CD4-positive, alpha-beta T cell (primary cell): ENCODE results near the gene TMEM151B. TPM values are rescaled to one million over a fixed set of nuclear protein-coding genes. Genes with fewer than 3 reads are reported as not detected.

Experiments
- ATAC-seq: fragments of 200-7000 bp; cut with Tn5 transposase; one replicate; pipeline ENCODE4 v1.10.0; 2022; ENCODE audit warnings: mild to moderate bottlenecking; ENCODE audit not compliant: poor library complexity
- CTCF ChIA-PET: fragments of 350-600 bp; sonication (Branson Sonifier 250); formaldehyde crosslinking; loops from one replicate; lab custom pipeline; 2021; ENCODE audit warnings: antibody characterized with exemption, inconsistent platforms; lab: Charles Lee
- POLR2A ChIA-PET: fragments of 350-600 bp; sonication (Branson Sonifier 250); formaldehyde crosslinking; loops from one replicate; lab custom pipeline; 2021; ENCODE audit warnings: antibody characterized with exemption, inconsistent platforms; lab: Charles Lee
- DNase-seq, 14 experiments: peaks; one replicate each; pipeline ENCODE4 v3.0.0-alpha.2; 2013 to 2020; ENCODE audit warnings: mixed read lengths in 2 of 14
- H3K27ac ChIP-seq, 2 donors: one replicate each; pipeline versions ENCODE4 v1.5.1 to v1.7.0; 2013; ENCODE audit warnings: low read length in 2 of 2, low read depth in 1 of 2, mild to moderate bottlenecking in 1 of 2
- H3K27me3 ChIP-seq, 2 experiments: 1 replicate in 1 of 2; 2 replicates in 1 of 2; pipeline versions ENCODE4 v1.6.1 to v1.7.0; 2013; ENCODE audit warnings: low read length in 2 of 2, control low read depth in 1 of 2, mild to moderate bottlenecking in 1 of 2, moderate library complexity in 1 of 2; ENCODE audit not compliant: insufficient read depth in 2 of 2, control insufficient read depth in 1 of 2
- H3K36me3 ChIP-seq: one replicate; pipeline ENCODE4 v1.6.1; 2013; ENCODE audit warnings: low read length, control low read depth; ENCODE audit not compliant: insufficient read depth
- H3K4me1 ChIP-seq: one replicate; pipeline ENCODE4 v1.6.1; 2013; ENCODE audit warnings: low read length, control low read depth; ENCODE audit not compliant: insufficient read depth
- H3K4me3 ChIP-seq: one replicate; pipeline ENCODE4 v1.5.1; 2013; ENCODE audit warnings: mild to moderate bottlenecking, low read length, moderate library complexity
- H3K9me3 ChIP-seq, 2 experiments: 1 replicate in 1 of 2; 2 replicates in 1 of 2; pipeline versions ENCODE4 v1.6.1 to v1.7.0; 2013; ENCODE audit warnings: low read length in 2 of 2, mild to moderate bottlenecking in 2 of 2, control low read depth in 1 of 2, moderate library complexity in 1 of 2; ENCODE audit not compliant: control insufficient read depth in 1 of 2, insufficient read depth in 1 of 2
- H3K27ac Mint-ChIP-seq: one replicate; pipeline ENCODE4 v1.8.0; 2020; ENCODE audit warnings: mixed read lengths
- H3K27me3 Mint-ChIP-seq: one replicate; pipeline ENCODE4 v1.8.0; 2021; ENCODE audit warnings: mixed read lengths
- H3K36me3 Mint-ChIP-seq: one replicate; pipeline ENCODE4 v1.8.0; 2021; ENCODE audit warnings: low read depth, mixed read lengths
- H3K4me1 Mint-ChIP-seq: one replicate; pipeline ENCODE4 v1.8.0; 2021; ENCODE audit warnings: low read depth, mixed read lengths
- H3K4me3 Mint-ChIP-seq: one replicate; pipeline ENCODE4 v1.8.0; 2020; ENCODE audit warnings: mild to moderate bottlenecking, mixed read lengths
- H3K9me3 Mint-ChIP-seq: one replicate; pipeline ENCODE4 v1.8.0; 2020; ENCODE audit warnings: mixed read lengths
- intact Hi-C, 2 experiments: fragments of 100-400 bp; cut with DNase I in 1 of 2; cut with micrococcal nuclease in 1 of 2; formaldehyde crosslinking; loops; one replicate each; pipeline versions ENCODE4 v1.15.1 to v1.9.0; 2023 to 2025; cut with DNase I, micrococcal nuclease
- total RNA-seq, 174 experiments: library from RNA in 2 of 174; stranded (reverse) in 2 of 174; gene quantifications; one replicate each; pipeline ENCODE4 v1.2.3 and lab custom pipeline; 2021 to 2026
- TF ChIP-seq, protein P1 (sequence below): fragments of 200-600 bp; IDR thresholded peaks from one replicate; pipeline ENCODE4 v1.8.0; 2022; ENCODE audit warnings: antibody characterized with exemption, mild to moderate bottlenecking

The TMEM151B gene
- total RNA-seq, 2 experiments from 2014 or later: not detected

DNA sequence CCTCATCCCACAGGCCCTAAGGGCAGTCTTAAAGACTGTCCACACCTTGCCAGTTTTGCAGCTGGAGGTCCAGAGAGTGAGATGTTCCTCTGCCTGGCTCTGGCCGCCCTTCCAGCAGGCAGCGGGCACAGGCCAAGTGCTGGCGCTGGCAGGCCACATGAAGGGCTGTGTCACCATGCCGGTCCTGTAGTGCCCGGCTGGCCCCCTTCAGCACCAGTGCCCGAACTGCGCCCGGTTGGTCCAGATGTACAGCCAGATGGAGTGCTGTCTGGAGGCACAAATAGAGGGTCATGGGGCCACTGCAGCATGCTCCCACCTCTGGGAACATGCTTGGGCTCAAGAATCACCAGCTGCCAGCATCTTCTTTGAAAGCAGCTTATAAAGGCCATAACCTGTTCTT, 8.7 kb upstream of the TMEM151B start:
- TF ChIP-seq, protein P1, sequence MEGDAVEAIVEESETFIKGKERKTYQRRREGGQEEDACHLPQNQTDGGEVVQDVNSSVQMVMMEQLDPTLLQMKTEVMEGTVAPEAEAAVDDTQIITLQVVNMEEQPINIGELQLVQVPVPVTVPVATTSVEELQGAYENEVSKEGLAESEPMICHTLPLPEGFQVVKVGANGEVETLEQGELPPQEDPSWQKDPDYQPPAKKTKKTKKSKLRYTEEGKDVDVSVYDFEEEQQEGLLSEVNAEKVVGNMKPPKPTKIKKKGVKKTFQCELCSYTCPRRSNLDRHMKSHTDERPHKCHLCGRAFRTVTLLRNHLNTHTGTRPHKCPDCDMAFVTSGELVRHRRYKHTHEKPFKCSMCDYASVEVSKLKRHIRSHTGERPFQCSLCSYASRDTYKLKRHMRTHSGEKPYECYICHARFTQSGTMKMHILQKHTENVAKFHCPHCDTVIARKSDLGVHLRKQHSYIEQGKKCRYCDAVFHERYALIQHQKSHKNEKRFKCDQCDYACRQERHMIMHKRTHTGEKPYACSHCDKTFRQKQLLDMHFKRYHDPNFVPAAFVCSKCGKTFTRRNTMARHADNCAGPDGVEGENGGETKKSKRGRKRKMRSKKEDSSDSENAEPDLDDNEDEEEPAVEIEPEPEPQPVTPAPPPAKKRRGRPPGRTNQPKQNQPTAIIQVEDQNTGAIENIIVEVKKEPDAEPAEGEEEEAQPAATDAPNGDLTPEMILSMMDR: no peak
- H3K4me1 Mint-ChIP-seq: peaks cover 57% of the 10 kb centered on the region
- POLR2A ChIA-PET: interaction anchor here (0.8 to 2.0 kb wide), 5 partner anchors 10 to 632 kb away, joined by 3 to 16 read pairs (median 3); partner anchors contain the start of genes GTPBP2, HSP90AB1 and SLC29A1
- Histone ChIP-seq H3K4me3 (no peak overlapping the region), H3K9me3 (no peaks in the 10 kb centered on the region), H3K27ac (no peak overlapping the region), H3K4me1 (peaks cover 60% of the 10 kb centered on the region), H3K27me3 (no peaks in the 10 kb centered on the region), H3K36me3 (peaks cover 38% of the 10 kb centered on the region)
- H3K27me3 Mint-ChIP-seq: no peaks in the 10 kb centered on the region
- no peak for DNase-seq
- intact Hi-C loops: loop anchor here (5.0 to 10.0 kb wide), 3 partner anchors 167 to 1116 kb away; partner anchors contain the start of genes POLH (in 1 of the 2), SUPT3H (in 1 of the 2) and XPO5 (in 1 of the 2)
- H3K9me3 Mint-ChIP-seq: no peaks in the 10 kb centered on the region
- CTCF ChIA-PET: no interaction called here
- no peak overlapping the region for H3K4me3 Mint-ChIP-seq
- peaks cover 49% of the 10 kb centered on the region for H3K36me3 Mint-ChIP-seq
- ATAC-seq: no peak
- peak overlapping the region; percentile 84 for H3K27ac Mint-ChIP-seq

GRCh38 chr6:44262467-44263353, 7.5 kb upstream of the TMEM151B start:
- Mint-ChIP-seq H3K4me3 (peak overlapping the region; percentile 97), H3K27ac (peak overlapping the region; percentile 84), H3K9me3 (no peaks in the 10 kb centered on the region), H3K27me3 (no peaks in the 10 kb centered on the region), H3K36me3 (peaks cover 47% of the 10 kb centered on the region), H3K4me1 (peaks cover 57% of the 10 kb centered on the region)
- TF ChIP-seq, protein P1: no peak
- H3K4me1 ChIP-seq: peaks cover 52% of the 10 kb centered on the region
- ATAC-seq (no peak), DNase-seq (peak in 2 of 14 experiments; percentile 61 to 63)
- no peaks in the 10 kb centered on the region for H3K27me3 ChIP-seq
- H3K9me3 ChIP-seq: no peaks in the 10 kb centered on the region
- intact Hi-C loops: loop anchor here (5.0 to 10.0 kb wide), 3 partner anchors 168 to 1115 kb away; partner anchors contain the start of genes POLH (in 1 of the 2), SUPT3H (in 1 of the 2) and XPO5 (in 1 of the 2)
- H3K27ac ChIP-seq: peak overlapping the region; percentile 93
- H3K4me3 ChIP-seq: peak overlapping the region; percentile 99
- H3K36me3 ChIP-seq: peaks cover 38% of the 10 kb centered on the region
- POLR2A ChIA-PET: interaction anchor here (0.9 to 2.0 kb wide), 5 partner anchors 8 to 634 kb away, joined by 3 to 16 read pairs (median 4); partner anchors contain the start of genes GTPBP2, HSP90AB1 and SLC29A1
- CTCF ChIA-PET: interaction anchor here (0.7 to 1.7 kb wide), 2 partner anchors 42 to 50 kb away, joined by 3 to 6 read pairs; partner anchors contain the start of gene AARS2

DNA sequence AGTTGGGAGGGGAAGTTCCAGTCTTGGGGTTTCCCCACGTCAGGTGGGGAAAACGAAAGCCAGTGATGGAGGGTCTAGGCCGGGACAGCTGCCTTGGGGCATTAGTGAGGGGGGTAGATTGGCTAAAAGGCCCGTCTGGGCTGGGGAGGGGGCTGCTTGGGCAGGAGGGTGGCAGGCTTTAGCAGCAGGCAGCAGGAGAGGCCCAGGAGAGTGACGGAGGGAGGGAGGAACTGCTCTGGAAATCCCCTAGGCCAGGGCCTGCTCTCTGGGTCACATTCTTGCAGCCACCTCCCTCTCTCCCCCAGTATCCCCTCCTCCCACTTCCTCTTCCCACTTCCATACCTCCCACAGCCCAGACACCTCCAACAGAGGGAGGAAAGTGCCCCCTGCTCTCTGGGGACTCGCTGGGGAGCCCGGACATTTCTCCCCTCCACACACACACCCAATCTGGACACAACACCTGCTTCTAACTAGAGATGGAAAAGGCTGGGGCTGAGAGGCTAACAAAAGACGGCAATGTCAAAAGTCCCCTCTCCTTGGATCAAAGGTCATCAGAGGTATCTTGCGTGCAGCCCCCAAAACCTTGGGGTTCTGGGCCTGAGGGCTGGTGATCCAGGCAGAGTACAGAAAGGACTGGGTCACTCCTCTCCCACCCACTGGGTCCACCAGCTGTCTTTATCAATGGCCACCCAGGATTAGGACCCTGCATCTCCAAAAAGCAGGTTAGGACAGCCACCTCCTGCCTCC, 6.7 kb upstream of the TMEM151B start:
- peak; percentile 3 for ATAC-seq
- Mint-ChIP-seq H3K27ac (peak overlapping the region; percentile 84), H3K9me3 (no peaks in the 10 kb centered on the region), H3K36me3 (peaks cover 38% of the 10 kb centered on the region), H3K27me3 (peaks cover 6% of the 10 kb centered on the region), H3K4me1 (peaks cover 53% of the 10 kb centered on the region), H3K4me3 (peak overlapping the region; percentile 97)
- Histone ChIP-seq H3K36me3 (peaks cover 37% of the 10 kb centered on the region), H3K27me3 (peaks cover 4 to 5% of the 10 kb centered on the region in 2 experiments), H3K4me1 (peaks cover 47% of the 10 kb centered on the region), H3K27ac (peak overlapping the region; percentile 93), H3K9me3 (no peaks in the 10 kb centered on the region), H3K4me3 (peak overlapping the region; percentile 99)
- ChIA-PET POLR2A (interaction anchor here (1.0 to 2.0 kb wide), 5 partner anchors 9 to 124 kb away, joined by 3 to 35 read pairs (median 7); partner anchors contain the start of genes CDC5L and HSP90AB1), CTCF (interaction anchor here (1.5 to 1.7 kb wide), 2 partner anchors 16 to 49 kb away, joined by 6 to 9 read pairs; partner anchors contain the start of genes AARS2 and HSP90AB1)
- intact Hi-C loops: loop anchor here (2.0 to 10.0 kb wide), 4 partner anchors 17 to 1114 kb away; partner anchors contain the start of genes HSP90AB1 (in 1 of the 2), POLH (in 1 of the 2), SUPT3H (in 1 of the 2) and XPO5 (in 1 of the 2)
- TF ChIP-seq, protein P1: no peak
- DNase-seq: peak in 5 of 14 experiments; percentile 22 to 82 (median 64)
